WTC11 (cell line): ENCODE data around the gene CMTM4.

Experiments
- ESRRA ChIP-seq: sonication (generic); formaldehyde crosslinking; IDR thresholded peaks from 2 replicates; pipeline ENCODE4 v1.8.1; 2022; ENCODE audit warnings: mild to moderate bottlenecking, missing genetic modification reagents, borderline replicate concordance
- JUN ChIP-seq: sonication (generic); formaldehyde crosslinking; IDR thresholded peaks from 2 replicates; pipeline ENCODE4 v1.8.0; 2023; ENCODE audit warnings: mild to moderate bottlenecking, missing genetic modification reagents
- TF ChIP-seq, protein P1 (sequence below): fragments of 200-600 bp; IDR thresholded peaks from 2 replicates; pipeline ENCODE4 v1.8.0; 2022; ENCODE audit warnings: antibody characterized with exemption
- TF ChIP-seq, protein P2 (sequence below): sonication (generic); formaldehyde crosslinking; IDR thresholded peaks from 2 replicates; pipeline ENCODE4 v1.8.1; 2023; ENCODE audit warnings: mild to moderate bottlenecking, missing genetic modification reagents, moderate library complexity

DNA sequence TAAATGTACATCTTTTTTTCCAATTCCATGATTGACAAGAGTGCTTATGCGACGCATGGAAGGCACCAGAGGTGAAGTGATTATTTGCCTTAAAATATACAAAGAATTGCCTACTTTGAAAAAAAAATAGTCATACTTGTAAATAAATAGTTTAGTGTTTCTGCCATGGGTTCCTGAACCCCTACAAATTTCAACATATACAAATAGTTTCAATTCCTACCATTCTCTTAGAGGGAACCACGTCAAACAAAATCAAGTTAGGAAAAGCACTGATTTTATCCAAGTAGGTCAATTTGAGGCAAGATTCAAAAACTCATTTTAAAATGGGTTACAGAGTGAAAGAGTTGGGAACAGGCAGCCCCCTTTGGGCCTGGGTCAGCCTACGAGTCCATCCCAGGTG lies 80.4 kb downstream of the CMTM4 start:
- TF ChIP-seq, protein P1, sequence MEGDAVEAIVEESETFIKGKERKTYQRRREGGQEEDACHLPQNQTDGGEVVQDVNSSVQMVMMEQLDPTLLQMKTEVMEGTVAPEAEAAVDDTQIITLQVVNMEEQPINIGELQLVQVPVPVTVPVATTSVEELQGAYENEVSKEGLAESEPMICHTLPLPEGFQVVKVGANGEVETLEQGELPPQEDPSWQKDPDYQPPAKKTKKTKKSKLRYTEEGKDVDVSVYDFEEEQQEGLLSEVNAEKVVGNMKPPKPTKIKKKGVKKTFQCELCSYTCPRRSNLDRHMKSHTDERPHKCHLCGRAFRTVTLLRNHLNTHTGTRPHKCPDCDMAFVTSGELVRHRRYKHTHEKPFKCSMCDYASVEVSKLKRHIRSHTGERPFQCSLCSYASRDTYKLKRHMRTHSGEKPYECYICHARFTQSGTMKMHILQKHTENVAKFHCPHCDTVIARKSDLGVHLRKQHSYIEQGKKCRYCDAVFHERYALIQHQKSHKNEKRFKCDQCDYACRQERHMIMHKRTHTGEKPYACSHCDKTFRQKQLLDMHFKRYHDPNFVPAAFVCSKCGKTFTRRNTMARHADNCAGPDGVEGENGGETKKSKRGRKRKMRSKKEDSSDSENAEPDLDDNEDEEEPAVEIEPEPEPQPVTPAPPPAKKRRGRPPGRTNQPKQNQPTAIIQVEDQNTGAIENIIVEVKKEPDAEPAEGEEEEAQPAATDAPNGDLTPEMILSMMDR: no peak
- no peak for TF ChIP-seq ESRRA (CRISPR knock-in tag)
- TF ChIP-seq, protein P2, sequence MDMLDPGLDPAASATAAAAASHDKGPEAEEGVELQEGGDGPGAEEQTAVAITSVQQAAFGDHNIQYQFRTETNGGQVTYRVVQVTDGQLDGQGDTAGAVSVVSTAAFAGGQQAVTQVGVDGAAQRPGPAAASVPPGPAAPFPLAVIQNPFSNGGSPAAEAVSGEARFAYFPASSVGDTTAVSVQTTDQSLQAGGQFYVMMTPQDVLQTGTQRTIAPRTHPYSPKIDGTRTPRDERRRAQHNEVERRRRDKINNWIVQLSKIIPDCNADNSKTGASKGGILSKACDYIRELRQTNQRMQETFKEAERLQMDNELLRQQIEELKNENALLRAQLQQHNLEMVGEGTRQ (CRISPR knock-in tag): no peak
- TF ChIP-seq JUN (CRISPR knock-in tag): no peak
